OCI-LY7 (cell line): ENCODE measurements around the gene VPS13D.

Source experiments
- EZH2phosphoT487 ChIP-seq: fragments of 200-600 bp; sonication (generic); IDR thresholded peaks from 2 replicates; pipeline ENCODE4 v1.6.1; 2018; ENCODE audit warnings: low read depth, borderline replicate concordance, mild to moderate bottlenecking, mixed run types, antibody characterized with exemption, low read length, moderate library complexity, mixed read lengths
- TF ChIP-seq, protein P1 (sequence below): fragments of 200-600 bp; sonication (generic); conservative IDR thresholded peaks from 2 replicates; pipeline ENCODE4 v1.5.1; 2014; ENCODE audit warnings: mild to moderate bottlenecking, antibody characterized with exemption, low read length, moderate library complexity, mixed read lengths

DNA sequence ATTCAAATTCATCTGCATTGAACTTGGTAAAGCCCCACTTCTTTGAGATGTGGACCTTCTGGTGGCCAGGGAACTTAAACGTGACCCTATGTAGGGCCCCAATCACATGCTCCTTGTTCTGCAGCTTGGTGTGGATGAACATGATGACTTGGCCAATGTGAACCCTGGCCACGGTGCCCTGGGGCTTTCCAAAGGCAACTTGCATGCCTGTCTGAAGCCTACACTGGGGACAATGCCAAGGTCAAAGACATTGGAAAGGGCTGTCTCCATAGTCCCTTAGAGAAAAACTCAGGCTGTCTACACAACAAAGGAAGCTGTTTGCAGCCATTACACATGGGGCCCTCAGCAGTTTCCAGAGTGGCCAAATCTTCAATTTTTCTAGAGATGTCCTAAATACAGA is 8.9 kb upstream of the VPS13D start:
- TF ChIP-seq, protein P1, sequence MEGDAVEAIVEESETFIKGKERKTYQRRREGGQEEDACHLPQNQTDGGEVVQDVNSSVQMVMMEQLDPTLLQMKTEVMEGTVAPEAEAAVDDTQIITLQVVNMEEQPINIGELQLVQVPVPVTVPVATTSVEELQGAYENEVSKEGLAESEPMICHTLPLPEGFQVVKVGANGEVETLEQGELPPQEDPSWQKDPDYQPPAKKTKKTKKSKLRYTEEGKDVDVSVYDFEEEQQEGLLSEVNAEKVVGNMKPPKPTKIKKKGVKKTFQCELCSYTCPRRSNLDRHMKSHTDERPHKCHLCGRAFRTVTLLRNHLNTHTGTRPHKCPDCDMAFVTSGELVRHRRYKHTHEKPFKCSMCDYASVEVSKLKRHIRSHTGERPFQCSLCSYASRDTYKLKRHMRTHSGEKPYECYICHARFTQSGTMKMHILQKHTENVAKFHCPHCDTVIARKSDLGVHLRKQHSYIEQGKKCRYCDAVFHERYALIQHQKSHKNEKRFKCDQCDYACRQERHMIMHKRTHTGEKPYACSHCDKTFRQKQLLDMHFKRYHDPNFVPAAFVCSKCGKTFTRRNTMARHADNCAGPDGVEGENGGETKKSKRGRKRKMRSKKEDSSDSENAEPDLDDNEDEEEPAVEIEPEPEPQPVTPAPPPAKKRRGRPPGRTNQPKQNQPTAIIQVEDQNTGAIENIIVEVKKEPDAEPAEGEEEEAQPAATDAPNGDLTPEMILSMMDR = no peak
- TF ChIP-seq EZH2phosphoT487 = no peak
